GM21723 (cell line): ENCODE data around the gene LPIN3.

Experiments used
- ATAC-seq: cut with Tn5 transposase; IDR thresholded peaks from one replicate; pipeline ENCODE4 v1.9.1; 2021; ENCODE audit warnings: mild to moderate bottlenecking, moderate library complexity; ENCODE audit not compliant: unreplicated experiment

The LPIN3 gene

GRCh38 chr20:41318271-41318649, 22.4 kb upstream of the LPIN3 start:
- ATAC-seq, result no peak

GRCh38 chr20:41320441-41320840, 20.2 kb upstream of the LPIN3 start:
- no peak for ATAC-seq

GRCh38 chr20:41320976-41321375, 19.6 kb upstream of the LPIN3 start:
- ATAC-seq, result no peak

GRCh38 chr20:41327178-41327577, 13.4 kb upstream of the LPIN3 start:
- no peak for ATAC-seq

- ATAC-seq, result peak; percentile 80
Measured at GRCh38 chr20:41329435-41330342, 10.9 kb upstream of the LPIN3 start.

- no peak for ATAC-seq
Measured at GRCh38 chr20:41330343-41330720, 10.3 kb upstream of the LPIN3 start.

GRCh38 chr20:41330941-41331340, 9.7 kb upstream of the LPIN3 start:
- no peak for ATAC-seq

GRCh38 chr20:41331731-41332130, 8.9 kb upstream of the LPIN3 start:
- no peak for ATAC-seq

GRCh38 chr20:41334036-41334435, 6.6 kb upstream of the LPIN3 start:
- no peak for ATAC-seq

- no peak for ATAC-seq
Measured at GRCh38 chr20:41334443-41335421, 5.9 kb upstream of the LPIN3 start.

GRCh38 chr20:41335591-41335990, 5.0 kb upstream of the LPIN3 start:
- ATAC-seq, result no peak

GRCh38 chr20:41336711-41337492, 3.7 kb upstream of the LPIN3 start:
- ATAC-seq, result no peak

- ATAC-seq, result peak; percentile 79
Measured at GRCh38 chr20:41339957-41340326, 679 bp upstream of the LPIN3 start.

- ATAC-seq, result no peak
Measured at GRCh38 chr20:41342474-41343464, 2.1 kb downstream of the LPIN3 start.

GRCh38 chr20:41344477-41344876, 3.9 kb downstream of the LPIN3 start:
- no peak for ATAC-seq

GRCh38 chr20:41344938-41345728, 4.5 kb downstream of the LPIN3 start:
- ATAC-seq, result no peak

- no peak for ATAC-seq
Measured at GRCh38 chr20:41345729-41346067, 5.1 kb downstream of the LPIN3 start.

GRCh38 chr20:41347523-41348429, 7.2 kb downstream of the LPIN3 start:
- no peak for ATAC-seq
